ENCODE measurements around the gene GNAO1.

GNAO1 gene

DNA sequence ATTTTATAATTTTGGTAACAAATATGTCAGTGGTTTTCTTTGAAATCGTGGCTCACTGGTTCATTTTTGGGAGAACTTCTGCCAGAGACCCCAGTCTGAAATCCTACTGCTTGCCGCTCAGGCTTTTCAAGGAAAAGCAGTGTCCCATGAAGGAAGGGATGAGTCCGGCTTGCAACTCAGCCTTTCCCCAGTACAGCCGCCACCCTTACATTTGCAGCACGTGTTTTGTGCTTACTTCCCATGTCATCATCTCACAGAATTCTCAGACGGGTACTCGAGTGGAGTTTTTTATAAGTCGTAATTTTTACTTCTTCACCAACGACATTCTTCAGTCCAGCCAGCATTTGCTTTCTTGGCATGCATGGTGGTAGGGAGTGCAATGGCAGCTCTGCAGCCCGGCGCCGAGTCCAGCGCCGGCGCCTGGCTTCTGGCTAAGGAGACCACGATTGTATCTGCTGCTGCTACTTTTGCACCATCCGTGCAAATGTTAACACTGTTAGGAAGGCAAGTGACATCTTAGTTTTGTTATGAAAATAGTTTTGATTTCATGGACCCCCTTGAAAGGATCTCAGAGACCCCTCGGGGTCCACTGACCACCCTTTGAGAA is 123.1 kb downstream of the GNAO1 start:
- no peak for DNase-seq (ENCODE audit: low read depth)

DNA sequence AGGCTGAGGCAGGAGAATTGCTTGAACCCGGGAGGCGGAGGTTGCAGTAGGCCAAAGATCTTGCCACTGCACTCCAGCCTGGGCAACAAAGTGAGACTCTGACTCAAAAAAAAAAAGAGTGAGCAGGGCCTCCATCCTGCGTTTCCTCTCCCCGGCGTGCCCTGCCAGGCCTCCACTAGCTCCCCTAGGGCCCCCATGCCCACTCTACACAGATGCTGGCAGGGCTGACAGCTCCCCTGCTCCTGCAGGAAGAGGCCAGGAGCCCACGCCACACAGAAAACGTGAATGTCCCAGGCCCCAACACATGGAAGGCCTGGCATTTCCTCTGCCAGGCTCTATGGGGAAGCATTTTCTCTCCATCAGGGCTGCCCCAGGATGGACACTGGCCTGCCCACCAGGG is 124.7 kb downstream of the GNAO1 start:
- no peak for DNase-seq (ENCODE audit: low read depth)

DNA sequence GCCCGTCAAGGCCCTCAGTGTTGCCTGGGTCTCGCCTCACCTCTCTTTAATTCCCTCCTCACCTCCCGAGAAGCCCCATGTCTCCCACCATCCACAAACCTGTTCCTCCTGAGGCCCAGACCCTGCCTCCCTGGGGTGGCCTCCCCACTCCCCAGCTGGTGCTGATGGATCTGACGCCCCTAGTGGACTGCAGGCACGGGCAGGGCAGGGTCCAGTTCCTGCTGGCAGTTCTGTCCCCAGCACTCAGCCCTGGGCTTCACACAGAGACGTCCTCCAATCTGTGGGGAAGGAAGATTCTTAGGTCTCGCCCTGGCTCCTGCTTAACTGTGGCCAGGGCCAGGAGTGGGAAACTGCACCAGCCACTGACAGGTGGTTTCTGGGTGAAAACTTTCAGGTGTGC is 125.3 kb downstream of the GNAO1 start:
- DNase-seq (ENCODE audit: low read depth): no peak

DNA sequence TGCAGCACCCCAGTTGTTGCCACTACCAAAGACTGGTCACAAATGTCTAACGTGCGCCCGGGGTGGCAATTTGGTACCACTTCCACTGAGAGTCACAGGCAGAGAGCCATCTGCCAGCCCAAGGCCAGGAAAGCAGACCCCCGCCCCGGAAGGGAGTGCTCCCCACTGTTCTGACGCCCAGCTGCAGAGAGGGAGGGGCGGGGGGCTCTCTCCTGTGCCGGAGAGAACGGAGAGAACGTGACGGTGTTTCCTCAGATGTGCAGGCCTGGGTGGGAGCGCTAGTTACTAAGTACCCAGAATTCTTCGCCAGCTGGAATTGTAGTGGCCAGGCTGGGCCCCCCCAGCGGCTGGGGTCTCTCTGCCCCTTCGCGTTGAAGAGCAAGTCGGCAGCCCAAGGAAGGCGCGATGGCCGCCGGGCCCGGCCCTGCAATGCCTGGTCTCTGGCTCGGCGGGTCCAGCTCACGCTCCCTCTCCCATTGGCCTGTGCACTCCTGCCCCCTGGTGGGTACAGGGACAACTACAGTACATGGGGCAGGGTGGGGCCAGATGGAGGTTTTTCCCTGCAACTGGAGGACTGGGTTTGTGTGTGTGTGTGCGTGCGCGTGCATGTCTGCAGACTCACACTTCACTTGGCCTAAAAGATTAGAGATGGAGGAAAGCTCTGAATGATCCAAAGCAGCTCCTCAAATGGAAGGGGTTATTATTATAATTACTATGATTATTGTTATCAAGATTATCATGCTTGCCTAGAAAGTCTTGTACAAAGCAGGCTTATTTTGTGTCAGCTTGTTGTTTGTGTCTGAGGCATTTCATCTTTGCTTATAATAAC is 126.9 kb downstream of the GNAO1 start:
- DNase-seq (ENCODE audit: low read depth): peak; percentile 62

GRCh38 chr16:56318827-56319140 is 127.5 kb downstream of the GNAO1 start:
- DNase-seq (ENCODE audit: low read depth): no peak

GRCh38 chr16:56319376-56319775 is 128.1 kb downstream of the GNAO1 start:
- DNase-seq (ENCODE audit: low read depth): no peak

GRCh38 chr16:56320056-56320455 is 128.8 kb downstream of the GNAO1 start:
- DNase-seq (ENCODE audit: low read depth): no peak

GRCh38 chr16:56320811-56321558 is 129.7 kb downstream of the GNAO1 start:
- no peak for DNase-seq (ENCODE audit: low read depth)

DNA sequence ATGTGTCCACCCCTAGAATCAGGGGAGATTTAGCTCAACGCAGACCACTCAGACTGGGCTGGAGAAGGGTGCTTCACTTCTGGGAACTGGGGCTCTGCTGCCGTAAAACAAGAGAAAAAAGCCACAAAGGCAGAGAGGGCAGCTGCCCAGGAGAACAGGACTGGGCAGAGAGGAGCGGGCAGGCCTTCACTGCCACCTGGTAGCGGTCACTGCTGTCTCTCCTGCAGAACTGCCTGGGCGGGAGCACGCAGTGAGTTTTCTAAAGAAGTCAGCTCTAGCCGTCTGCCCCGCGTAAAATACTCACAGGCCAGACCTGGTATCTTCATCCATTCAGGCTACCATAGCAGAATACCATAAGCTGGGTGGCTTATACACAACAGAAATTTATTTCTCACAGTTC is 130.3 kb downstream of the GNAO1 start:
- DNase-seq (ENCODE audit: low read depth): no peak

GRCh38 chr16:56324406-56324805 is 133.1 kb downstream of the GNAO1 start:
- DNase-seq (ENCODE audit: low read depth): no peak

GRCh38 chr16:56325956-56326355 is 134.7 kb downstream of the GNAO1 start:
- no peak for DNase-seq (ENCODE audit: low read depth)

DNA sequence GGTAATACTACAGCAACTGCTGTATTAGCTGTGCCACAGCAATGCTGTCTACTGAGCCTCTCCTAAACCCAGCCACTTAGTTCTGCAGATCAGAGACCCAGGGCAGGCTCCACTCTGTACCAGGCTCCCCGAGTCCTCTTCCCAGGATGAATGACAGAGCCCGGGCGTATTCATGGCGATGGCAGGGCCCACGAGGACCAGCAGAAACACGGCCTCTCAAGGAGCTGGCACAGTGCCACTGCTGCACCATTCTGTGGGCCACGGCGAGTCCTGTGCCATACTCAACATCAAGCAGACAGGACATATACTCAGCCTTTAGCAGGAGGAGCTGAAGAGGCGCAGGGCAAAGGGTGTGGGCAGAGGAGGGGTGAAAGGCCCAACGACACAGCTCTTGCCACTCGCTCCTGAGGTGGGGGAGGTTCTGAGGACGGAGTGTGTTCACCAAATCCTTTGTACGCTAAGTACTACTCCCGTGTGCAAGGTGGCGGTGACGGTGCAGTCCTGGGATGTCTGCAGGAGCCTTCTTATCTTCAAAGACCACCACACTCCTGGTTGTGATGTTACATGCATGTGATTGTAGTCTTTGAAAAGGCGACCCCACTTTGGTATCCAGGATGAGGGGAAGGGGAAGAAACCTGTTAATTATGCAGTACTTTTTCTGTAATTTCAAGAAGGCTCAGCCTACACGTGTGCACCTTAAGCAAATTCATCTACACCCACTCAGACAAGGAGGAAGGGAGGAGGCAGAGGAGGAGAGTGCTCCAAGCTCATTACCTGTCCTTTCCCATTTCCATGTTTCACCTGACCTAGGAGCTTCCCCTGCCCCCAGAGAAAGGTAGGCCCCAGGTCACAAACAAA is 136.0 kb downstream of the GNAO1 start:
- no peak for DNase-seq (ENCODE audit: low read depth)

DNA sequence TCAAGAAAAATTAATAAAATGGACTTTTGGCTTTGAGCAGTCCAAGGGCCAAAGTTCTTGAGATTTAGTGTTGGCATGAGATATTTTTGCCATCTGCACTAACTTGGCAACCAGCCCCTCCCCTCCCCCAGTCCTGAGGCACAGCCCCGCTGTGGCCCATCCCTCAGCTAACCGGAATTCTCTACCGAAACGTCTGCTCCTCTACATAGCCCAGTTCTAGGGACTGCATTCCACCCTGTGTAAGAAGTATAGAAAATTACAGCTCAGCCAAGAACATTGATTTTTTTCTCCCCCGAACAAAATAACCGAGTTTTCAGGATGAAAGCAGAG is 136.6 kb downstream of the GNAO1 start:
- no peak for DNase-seq (ENCODE audit: low read depth)

GRCh38 chr16:56328276-56329022 is 137.2 kb downstream of the GNAO1 start:
- DNase-seq (ENCODE audit: low read depth): no peak

DNA sequence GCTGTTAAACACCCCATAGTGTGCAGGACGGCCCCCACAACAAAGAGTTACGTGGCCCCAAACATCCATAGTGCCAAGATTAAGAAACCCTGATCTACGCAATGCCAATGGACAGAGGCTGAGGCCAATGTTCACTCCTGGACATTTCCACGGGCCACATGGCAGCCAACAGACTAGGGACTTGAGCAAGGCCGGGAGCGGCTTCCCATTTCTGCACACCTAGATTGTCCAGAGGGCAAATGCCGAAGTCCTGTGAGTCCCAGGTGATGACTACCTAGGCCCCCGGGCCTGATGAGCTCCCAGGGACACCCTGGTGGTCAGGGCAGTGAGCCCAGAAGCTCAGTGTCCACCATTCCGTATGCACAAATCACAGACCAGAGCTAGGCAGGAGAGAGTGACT is 138.6 kb downstream of the GNAO1 start:
- no peak for DNase-seq (ENCODE audit: low read depth)

DNA sequence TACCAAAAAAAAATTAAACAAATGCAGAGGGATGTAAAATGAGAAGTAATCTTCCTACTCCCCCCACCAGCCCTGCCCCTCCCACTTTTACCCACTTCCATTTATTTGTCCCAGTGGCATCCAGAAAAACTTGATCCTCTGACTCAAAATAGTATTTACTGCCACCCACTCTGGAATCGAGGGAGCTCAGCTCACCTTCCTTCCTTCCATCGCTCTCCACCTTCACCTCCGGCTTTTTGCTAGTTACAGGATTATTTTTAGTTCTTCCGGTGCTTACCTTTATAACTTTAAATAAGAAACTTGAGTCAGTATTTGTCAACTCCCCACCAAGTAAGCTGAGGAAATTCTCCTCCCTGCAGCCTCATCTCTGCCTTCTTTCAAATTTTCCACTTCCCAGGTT is 139.2 kb downstream of the GNAO1 start:
- DNase-seq (ENCODE audit: low read depth): no peak

GRCh38 chr16:56331399-56331798 is 140.1 kb downstream of the GNAO1 start:
- no peak for DNase-seq (ENCODE audit: low read depth)

- no peak for DNase-seq (ENCODE audit: low read depth)
Observed at GRCh38 chr16:56331915-56332314, 140.6 kb downstream of the GNAO1 start.

- DNase-seq (ENCODE audit: low read depth): peak; percentile 74
Observed at GRCh38 chr16:56332464-56333079, 141.3 kb downstream of the GNAO1 start.

DNA sequence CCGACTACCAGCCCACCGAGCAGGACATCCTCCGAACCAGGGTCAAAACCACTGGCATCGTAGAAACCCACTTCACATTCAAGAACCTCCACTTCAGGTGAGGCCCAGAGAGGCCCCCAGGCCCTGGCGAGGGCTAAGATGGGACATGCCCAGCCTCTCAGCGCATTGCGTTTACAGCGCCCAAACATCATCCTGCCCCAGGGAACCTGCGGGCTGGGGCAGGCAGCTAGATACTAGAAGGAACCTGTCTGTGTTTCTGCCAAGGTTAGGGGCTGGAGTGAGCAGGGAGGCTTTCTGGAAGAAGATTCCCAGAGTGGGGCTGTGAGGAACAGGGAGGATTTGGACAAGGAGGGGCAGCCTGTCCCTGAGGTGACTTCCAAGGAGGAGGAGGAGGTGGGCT is 143.5 kb downstream of the GNAO1 start:
- no peak for DNase-seq (ENCODE audit: low read depth)

DNA sequence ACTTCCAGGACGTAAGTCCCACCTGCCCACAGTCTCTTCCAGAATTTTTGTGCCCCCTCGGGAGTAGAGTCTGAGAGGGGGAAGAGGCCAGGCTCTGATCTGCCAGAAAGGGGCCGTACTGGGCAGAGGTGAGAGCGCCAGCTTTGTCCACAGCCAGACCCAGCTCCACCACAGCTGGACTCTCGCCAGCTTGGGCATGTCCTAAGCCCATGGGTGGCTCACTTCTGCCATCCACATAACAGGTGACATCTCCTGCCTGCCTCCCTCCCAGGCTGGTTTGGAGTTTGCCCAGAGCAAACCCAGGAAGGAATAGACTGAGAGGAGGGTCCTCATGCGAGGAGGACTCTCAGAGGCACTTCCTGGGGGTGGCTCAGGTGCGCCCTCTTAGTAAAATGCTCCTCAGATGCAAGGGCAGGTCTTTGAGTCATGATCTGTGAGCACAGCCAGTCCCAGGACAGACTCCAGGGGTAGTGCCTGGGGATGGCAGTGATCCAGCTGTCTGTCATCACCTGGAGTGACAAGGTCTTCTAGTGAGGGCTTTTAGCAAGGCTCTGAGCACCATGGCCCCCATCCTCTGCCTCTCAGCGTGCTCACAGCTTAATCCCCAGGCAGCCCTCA is 144.9 kb downstream of the GNAO1 start:
- no peak for DNase-seq (ENCODE audit: low read depth)
